Transverse colon (tissue), 4 donors: Measurements from ENCODE around the gene KRT74.

Source experiments
- EP300 ChIP-seq: sonication (generic); formaldehyde crosslinking; IDR thresholded peaks from one replicate; pipeline ENCODE4 v1.6.1; 2017; ENCODE audit warnings: antibody characterized with exemption, low read depth
- POLR2A ChIP-seq: fragments of 450-650 bp; IDR thresholded peaks from one replicate; pipeline ENCODE4 v1.6.1; 2016; ENCODE audit warnings: antibody characterized with exemption, mild to moderate bottlenecking, moderate library complexity
- POLR2AphosphoS5 ChIP-seq, 3 donors: sonication (generic); formaldehyde crosslinking; IDR thresholded peaks; one replicate each; pipeline ENCODE4 v1.6.1; 2016; ENCODE audit warnings: antibody characterized with exemption in 3 of 3
- TF ChIP-seq, protein P1 (sequence below), 5 experiments: fragments of 200-600 bp in 3 of 5; fragments of 450-650 bp in 2 of 5; sonication (generic) in 3 of 5; IDR thresholded peaks; 1 replicate in 2 of 5; 2 replicates in 3 of 5; pipeline ENCODE4 v1.5.1; 2016 to 2017; ENCODE audit warnings: antibody characterized with exemption in 5 of 5, inconsistent platforms in 3 of 5, mild to moderate bottlenecking in 2 of 5, moderate library complexity in 1 of 5

DNA sequence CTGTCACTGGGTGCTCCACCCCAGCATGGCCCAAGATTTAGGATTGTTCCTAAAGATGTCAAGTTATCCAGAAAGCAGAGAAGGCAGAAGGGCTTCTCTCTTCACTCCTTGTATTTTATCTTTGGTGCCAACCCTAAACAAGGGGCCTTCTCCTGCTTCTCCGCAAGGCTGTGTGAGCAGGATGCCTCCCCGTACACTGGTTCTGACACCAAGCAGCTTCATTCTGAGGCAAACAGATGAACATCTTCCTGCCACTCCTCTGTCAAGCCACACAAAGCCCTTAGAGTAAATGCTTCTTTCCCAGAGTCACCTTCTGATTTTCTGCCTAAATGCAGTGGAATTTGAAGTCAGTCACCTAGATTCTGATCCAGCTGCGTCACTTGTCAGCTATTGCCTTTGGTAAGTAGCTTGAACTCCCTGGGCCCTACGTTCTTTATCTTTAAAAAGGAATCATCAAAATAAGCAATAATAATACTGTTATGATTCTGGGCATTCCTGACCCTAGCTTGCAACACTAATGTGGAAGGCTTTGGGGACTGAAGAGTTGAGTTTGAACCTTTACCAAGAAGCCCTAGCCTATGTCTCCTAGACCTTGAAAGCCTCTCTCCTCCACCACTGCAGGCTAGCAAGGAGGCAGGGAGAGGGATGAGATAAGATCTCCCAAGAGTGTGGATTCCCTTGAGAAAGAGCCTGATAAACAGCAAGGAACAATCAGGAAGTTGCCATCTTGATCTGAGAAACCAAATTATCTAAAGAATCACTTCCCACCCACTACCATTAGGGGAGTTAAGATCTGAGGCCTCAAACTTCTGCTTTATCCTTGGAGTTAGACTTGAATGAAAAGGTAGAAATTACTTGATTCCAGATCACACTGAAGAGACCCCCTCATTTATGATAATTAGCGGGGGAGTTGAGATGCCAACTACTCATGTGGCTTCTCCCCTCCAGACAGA, 39.1 kb upstream of the KRT74 start:
- TF ChIP-seq, protein P1, sequence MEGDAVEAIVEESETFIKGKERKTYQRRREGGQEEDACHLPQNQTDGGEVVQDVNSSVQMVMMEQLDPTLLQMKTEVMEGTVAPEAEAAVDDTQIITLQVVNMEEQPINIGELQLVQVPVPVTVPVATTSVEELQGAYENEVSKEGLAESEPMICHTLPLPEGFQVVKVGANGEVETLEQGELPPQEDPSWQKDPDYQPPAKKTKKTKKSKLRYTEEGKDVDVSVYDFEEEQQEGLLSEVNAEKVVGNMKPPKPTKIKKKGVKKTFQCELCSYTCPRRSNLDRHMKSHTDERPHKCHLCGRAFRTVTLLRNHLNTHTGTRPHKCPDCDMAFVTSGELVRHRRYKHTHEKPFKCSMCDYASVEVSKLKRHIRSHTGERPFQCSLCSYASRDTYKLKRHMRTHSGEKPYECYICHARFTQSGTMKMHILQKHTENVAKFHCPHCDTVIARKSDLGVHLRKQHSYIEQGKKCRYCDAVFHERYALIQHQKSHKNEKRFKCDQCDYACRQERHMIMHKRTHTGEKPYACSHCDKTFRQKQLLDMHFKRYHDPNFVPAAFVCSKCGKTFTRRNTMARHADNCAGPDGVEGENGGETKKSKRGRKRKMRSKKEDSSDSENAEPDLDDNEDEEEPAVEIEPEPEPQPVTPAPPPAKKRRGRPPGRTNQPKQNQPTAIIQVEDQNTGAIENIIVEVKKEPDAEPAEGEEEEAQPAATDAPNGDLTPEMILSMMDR (IDR thresholded peaks at IDR 0.05), result no peak
- no peak for TF ChIP-seq POLR2A
- TF ChIP-seq POLR2AphosphoS5 (IDR thresholded peaks at IDR 0.05), result no peak
- no peak for TF ChIP-seq EP300
